ENCODE results near the gene TERC.
A peak's percentile ranks its signal among the peaks of the same experiment; 100 is the strongest.

The TERC gene

DNA sequence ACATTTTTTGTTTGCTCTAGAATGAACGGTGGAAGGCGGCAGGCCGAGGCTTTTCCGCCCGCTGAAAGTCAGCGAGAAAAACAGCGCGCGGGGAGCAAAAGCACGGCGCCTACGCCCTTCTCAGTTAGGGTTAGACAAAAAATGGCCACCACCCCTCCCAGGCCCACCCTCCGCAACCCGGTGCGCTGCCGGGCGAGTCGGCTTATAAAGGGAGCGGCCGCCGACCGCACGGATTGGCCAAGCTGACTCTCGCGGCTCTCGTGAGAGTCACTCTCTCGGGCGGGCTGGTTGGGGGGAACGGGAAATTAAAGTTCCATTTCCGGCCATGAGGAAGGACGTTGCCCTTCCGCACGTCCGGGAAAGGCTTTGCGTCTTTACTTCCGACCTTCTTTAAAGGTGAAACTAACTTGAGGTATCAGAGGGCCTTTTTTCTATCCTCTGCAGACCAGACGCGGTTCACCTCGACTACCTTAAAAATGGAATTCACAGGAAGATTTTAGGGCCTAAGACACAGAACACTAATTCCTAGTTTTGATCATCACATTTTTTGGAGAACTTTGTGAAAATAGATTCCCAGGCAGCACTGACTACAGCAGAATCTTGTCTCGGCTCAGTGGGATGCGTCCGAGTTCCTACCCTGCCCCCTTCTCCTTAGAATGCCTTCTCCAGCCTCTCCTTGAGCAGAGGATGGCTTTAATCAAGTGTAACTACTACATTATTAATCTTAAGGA is at the start of gene TERC:
Gene TERC, minus strand, starts transcription at position 179 of the 731 bp plus-strand sequence.
- DNase-seq, result peak; percentile 55

DNA sequence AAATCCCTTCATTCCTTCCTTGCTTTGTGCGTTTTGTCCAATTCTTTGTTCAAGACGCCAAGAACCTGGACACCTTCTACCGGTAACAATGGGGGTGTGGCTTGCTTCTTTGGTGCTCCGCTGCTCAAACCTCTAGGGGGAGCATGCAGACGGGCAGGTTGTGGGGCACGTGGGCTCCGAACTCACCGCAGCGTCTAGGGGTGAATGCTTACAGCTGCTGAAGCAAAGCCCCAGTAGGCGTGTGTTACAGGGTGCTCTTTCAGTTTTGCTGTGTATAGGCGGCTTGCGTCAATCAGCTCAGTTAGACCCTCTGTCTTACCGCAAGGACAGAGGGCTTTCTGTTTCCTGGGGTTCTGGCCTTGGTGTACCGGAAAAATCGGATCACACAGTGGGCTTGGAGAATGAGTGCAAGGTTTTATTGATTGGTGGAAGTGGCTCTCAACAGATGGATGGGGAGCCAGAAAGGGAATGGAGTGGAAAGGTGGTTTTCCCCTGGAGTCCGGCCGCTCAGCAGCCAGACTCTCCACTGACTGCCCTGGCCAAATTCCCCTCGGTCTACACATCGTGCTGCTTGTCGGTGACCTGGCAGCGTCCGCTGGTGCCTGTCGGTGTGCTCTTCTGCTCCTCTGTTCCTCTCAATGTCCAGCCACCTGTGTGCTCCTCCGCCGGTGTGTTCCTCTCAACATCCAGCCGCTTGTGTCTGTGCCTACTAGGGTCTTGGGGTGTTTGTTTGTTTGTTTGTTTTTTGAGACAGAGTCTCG is 49.1 kb upstream of the TERC start:
- peak; percentile 51 for DNase-seq

GRCh38 chr3:169813278-169813677 is 48.4 kb upstream of the TERC start:
- DNase-seq, result no peak

DNA sequence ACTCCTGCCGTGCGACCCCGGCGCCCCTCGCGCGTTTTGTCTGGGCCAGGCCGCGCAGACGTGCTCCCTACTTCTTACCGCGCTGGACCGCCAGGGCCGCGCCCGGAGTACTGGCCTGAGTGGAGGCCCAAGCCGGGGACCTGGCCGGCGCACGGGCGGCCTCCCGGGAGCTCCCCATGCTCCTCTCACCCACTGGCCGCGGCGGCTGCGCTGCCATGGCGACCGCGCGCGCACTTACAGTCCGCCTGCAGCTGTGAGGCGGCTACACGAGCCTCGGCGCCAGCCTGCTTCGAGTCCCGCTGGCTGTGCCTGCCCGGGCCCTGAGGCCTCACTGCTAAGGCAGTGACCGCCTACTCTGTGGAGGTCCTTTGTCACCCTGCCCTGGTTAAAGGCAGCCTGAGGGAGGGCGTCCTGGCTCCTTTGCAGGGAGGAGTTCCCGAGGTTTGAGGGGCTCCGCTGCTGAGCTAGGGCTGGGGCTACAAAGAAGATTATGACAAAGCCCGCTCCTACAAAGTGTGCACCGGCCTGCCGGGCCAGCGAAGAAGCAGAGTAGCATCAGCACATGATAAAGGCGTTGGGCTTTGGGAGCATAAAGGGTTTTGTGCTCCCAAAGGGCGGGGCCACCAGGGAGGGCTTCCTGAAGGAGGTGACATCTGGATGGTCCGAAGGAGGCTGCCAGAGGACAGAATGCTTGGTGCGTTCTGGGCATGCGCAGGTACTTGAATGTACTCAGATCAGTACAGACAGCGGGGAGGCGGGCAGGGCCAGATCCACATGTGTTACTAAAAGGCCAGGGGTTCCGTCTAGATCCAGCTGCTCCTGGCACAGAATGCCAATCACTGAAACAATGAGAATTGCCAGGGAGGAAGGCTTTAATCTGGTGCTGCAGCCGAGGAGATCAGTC is 47.7 kb upstream of the TERC start, which contains the start of the genes LRRC34 and LRRIQ4:
Gene LRRC34, minus strand, starts transcription at position 573 of the 904 bp plus-strand sequence. Its CDS starts 356 bp downstream, at position 217.
Gene LRRIQ4, plus strand, starts transcription at position 539 of the 904 bp plus-strand sequence. CDS start 9,052 bp downstream, outside the sequence.
- peak; percentile 72 for DNase-seq

GRCh38 chr3:169811631-169812331 is 46.9 kb upstream of the TERC start:
- no peak for DNase-seq

GRCh38 chr3:169809230-169809795 is 44.5 kb upstream of the TERC start:
- no peak for DNase-seq

DNA sequence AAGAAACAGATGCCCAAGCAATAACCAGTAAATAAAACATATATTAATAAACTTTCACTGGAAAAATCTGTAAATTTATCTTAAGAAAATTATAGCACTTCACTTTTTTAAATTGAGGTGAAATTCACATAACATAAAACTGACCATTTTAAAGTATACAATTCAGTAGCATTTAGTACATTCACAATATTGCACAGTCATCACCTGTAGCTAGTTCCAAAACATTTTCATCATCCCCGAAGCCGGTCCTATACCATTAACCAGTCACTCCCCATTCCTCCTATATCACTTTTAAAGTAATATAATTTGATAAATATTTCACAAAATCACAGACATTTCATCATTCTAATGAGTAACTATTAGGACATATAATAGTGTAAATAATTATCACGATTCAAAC is 39.8 kb upstream of the TERC start:
- DNase-seq, result no peak

DNA sequence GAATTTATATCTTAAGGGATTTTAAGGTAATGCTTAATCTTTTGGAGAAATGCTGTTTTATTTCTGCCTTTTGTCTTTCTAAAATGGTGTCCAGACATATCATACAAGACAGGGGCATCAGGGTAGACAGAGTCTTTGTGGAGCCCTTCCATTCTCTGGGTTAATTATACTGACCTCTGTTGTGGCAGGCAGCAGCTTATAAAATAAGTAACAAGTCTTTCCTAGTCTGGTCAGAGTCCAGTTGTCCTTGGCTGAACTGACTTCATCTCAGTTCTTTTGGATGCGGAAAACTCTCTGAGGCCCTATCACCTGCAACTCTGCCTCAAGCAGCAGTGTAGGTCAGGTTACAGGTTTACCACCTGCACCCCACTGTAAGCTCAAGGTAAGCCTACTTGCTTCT is 27.5 kb upstream of the TERC start:
- no peak for DNase-seq

DNA sequence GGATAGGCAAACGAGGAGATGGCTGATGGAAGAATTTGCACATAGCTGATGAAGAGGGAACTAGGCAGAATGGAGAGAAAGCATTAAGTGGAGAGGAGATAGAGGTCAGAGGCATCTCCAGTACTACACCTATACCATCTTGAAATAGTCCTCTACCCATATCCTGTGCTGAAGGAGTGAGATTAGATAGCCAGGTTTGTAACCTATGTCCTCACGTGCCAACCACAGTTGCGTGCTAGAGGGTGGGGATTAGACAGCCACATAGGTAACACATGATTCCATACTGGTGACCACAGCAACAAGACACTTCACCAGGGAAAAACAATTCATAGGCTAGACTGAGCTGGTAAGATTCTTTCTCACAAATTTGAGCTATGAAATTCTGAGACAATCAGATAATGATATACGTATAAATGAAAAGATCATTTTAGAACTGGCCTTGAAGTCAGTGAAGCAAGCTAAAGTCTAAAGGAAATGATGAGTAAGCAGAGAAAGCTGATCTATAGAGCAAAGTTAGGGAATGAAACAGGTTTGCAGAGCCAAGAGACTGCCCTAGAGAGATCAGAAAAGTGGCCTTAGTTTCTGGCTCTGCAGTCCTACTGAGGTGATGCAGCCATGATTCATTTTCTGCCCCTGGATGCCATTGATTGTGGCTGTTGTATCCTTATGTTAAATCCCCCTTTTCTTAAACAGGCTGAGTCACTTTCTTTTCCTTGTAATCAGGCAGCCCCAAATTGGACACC is 26.0 kb upstream of the TERC start:
- no peak for DNase-seq

DNA sequence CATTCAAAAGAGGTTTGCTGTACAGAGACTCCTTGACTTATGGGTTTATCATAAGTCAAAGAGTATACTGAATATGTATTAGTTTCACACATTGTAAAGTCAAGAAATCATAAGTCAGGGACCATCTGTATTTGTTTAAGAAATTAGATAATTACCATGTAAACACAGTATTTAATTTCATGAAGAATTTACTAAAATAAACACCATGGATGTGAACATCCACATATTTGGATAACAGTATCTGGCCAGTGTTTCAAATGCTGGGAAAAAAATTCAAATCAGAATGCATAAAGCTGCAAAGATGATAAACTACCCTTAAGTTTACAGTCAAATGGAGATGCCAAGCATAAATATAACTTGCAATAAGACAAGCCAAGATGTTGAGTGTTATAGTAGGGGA is 25.4 kb upstream of the TERC start:
- no peak for DNase-seq

GRCh38 chr3:169787791-169788190 is 22.9 kb upstream of the TERC start:
- DNase-seq, result no peak

- no peak for DNase-seq
Observed at GRCh38 chr3:169787120-169787519, 22.3 kb upstream of the TERC start.

DNA sequence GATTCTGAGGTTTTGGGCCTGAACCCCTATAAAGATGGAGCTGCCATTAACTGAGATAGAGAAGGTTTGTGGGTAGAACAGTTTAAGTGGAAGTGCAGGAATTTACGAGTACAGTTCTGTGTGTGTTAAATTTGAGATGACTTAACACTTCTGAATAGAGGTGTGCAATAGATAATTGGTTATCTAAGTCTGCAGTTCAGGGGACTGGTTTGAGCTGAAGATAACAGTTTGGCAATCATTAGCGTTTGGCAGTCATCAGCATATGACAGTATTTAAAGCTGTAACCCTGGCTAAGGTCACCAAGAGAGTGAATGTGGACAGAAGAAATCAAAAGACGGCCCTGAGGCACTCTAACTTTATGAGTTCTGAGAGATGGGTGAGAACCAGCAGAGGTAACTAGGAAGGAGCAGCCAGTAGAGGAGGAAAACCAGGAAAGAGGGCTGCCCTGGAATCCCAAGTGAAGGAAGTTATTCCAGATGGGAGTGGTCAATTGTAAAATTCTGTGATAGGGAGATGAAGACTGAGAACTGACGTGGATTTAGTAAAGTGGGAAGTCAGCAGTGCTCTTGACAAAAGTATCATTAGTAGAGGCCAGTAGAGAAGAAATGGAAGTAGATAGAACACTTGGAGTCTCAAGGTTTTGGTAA is 16.5 kb upstream of the TERC start:
- DNase-seq, result no peak

- DNase-seq, result no peak
Observed at GRCh38 chr3:169780742-169781141, 15.9 kb upstream of the TERC start.

DNA sequence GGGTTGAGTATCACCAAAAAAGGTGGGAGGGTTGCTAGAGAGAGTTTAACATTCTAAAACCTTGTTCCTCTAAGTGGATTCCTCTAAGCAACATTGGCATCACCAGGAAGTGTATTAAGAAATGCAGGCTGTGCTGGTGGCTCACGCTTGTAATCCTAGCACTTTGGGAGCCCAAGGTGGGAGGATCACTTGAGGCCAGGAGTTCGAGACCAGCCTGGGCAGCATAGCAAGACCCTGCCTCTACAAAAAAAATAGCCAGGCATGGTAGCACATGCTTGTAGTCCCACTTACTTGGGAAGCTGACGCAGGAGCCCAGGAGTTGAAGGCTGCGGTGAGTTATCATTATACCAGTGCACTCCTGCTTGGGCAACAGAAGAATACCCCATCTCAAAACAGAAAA is 13.0 kb upstream of the TERC start:
- no peak for DNase-seq

GRCh38 chr3:169774186-169774585 is 9.3 kb upstream of the TERC start:
- DNase-seq, result no peak

GRCh38 chr3:169772897-169773816 is 8.3 kb upstream of the TERC start, which contains the start of gene MYNN:
TSS of gene MYNN (plus strand) at chr3:169773396. CDS start at chr3:169774296, 900 bp downstream.
- peak; percentile 82 for DNase-seq

DNA sequence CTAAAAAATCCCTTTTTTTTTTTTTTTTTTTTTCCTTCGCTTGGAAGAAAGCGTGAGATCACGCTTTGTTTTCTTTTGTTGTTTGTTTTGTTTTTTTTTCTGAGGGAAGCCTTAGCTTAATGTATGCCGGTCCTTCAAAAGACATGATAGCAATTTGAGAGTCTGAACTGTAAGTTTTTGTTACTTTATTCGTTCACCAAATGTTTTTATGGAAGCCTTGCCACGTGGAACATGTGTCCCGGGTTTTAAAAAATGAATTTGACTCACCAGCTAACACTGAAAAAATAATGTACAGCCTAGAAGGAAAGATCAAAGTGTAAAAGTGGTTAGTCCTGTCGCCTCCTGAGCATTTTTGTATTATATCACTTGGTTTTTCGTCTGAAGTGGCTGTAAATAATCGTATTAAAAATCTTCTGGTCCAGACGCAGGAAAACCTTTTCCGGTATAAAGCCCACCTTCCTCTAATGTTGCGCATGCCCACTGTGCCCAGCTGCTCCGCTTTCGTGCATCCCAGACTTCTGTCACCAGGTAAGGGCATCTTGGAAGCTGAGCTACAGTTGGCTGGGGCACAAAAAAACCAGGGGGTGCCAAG is 7.5 kb upstream of the TERC start:
- DNase-seq, result peak; percentile 90

Data from NCI-H1694 treated with DMSO at 0.1 percent for 48 hours (cell line).